ENCODE measurements around the gene MLNR. TPM values are rescaled to one million over a fixed set of nuclear protein-coding genes. Genes with fewer than 3 reads are reported as not detected.

Gene MLNR, protein sequence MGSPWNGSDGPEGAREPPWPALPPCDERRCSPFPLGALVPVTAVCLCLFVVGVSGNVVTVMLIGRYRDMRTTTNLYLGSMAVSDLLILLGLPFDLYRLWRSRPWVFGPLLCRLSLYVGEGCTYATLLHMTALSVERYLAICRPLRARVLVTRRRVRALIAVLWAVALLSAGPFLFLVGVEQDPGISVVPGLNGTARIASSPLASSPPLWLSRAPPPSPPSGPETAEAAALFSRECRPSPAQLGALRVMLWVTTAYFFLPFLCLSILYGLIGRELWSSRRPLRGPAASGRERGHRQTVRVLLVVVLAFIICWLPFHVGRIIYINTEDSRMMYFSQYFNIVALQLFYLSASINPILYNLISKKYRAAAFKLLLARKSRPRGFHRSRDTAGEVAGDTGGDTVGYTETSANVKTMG
- total RNA-seq (2013): not detected
- polyA plus RNA-seq: not detected
- not detected in 2 replicates for polyA minus RNA-seq
- total RNA-seq: 0 to 0.30 (median 0.06) reads per million in 11 experiments

DNA sequence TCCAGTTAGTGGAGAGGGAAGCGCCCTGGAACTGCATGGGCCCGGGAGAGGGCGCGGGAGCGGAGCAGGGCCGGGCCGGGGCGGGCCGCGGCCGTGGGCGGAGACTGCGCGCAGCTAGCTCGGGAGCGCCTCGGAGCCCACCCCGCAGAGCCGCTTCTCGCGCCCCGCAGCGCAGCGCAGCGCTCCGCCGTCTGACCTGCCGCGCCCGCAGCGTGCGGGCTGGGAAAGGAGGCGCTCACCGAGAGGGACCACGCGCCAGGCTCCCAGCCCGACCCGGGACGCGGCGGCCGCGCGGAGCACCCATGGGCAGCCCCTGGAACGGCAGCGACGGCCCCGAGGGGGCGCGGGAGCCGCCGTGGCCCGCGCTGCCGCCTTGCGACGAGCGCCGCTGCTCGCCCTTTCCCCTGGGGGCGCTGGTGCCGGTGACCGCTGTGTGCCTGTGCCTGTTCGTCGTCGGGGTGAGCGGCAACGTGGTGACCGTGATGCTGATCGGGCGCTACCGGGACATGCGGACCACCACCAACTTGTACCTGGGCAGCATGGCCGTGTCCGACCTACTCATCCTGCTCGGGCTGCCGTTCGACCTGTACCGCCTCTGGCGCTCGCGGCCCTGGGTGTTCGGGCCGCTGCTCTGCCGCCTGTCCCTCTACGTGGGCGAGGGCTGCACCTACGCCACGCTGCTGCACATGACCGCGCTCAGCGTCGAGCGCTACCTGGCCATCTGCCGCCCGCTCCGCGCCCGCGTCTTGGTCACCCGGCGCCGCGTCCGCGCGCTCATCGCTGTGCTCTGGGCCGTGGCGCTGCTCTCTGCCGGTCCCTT lies at the start of gene MLNR:
TSS of gene MLNR (plus strand) at position 303 of the 820 bp plus-strand sequence. CDS start at position 303, 0 bp downstream.
- H3K27me3 ChIP-seq (ENCODE audit: control insufficient read depth in 2 of 2, insufficient read depth in 2 of 2, low read length in 2 of 2): peaks cover 27 to 39% of the 10 kb centered on the region in 2 donors
- no peaks in the 10 kb centered on the region for H4K20me1 ChIP-seq (ENCODE audit: insufficient read depth, low read length)
- Mint-ChIP-seq H3K36me3 (peaks cover 15 to 17% of the 10 kb centered on the region in 2 donors), H3K4me1 (peaks cover 41% of the 10 kb centered on the region), H3K9me3 (peaks cover 0 to 26% (median 13%) of the 10 kb centered on the region in 7 donors), H3K27ac (peak within 1 kb of the TSS in 1 of 7 donors; percentile 54), H3K27me3 (ENCODE audit: low read depth in 3 of 3) (peaks cover 35 to 49% (median 40%) of the 10 kb centered on the region in 3 donors), H3K4me3 (peak within 1 kb of the TSS; percentile 74 to 86)
- no peaks in the 10 kb centered on the region for H3K36me3 ChIP-seq (replicated peaks in 1 of 2; ENCODE audit: control insufficient read depth in 1 of 2, insufficient read depth in 2 of 2, low read length in 2 of 2)
- H3K79me2 ChIP-seq (ENCODE audit: insufficient read depth, low read length): no peaks in the 10 kb centered on the region
- H3K4me2 ChIP-seq (replicated peaks; ENCODE audit: extremely low read depth, low read length, poor library complexity, severe bottlenecking): peak within 1 kb of the TSS; percentile 86
- TF ChIP-seq, protein P1, sequence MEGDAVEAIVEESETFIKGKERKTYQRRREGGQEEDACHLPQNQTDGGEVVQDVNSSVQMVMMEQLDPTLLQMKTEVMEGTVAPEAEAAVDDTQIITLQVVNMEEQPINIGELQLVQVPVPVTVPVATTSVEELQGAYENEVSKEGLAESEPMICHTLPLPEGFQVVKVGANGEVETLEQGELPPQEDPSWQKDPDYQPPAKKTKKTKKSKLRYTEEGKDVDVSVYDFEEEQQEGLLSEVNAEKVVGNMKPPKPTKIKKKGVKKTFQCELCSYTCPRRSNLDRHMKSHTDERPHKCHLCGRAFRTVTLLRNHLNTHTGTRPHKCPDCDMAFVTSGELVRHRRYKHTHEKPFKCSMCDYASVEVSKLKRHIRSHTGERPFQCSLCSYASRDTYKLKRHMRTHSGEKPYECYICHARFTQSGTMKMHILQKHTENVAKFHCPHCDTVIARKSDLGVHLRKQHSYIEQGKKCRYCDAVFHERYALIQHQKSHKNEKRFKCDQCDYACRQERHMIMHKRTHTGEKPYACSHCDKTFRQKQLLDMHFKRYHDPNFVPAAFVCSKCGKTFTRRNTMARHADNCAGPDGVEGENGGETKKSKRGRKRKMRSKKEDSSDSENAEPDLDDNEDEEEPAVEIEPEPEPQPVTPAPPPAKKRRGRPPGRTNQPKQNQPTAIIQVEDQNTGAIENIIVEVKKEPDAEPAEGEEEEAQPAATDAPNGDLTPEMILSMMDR (IDR thresholded peaks at IDR 0.05): peak; percentile 65
- peak within 1 kb of the TSS; percentile 79 for H2AFZ ChIP-seq (ENCODE audit: insufficient read depth, low read depth, low read length, poor library complexity, severe bottlenecking)
- peak within 1 kb of the TSS; percentile 29 to 73 (median 29) for H3K4me3 ChIP-seq (replicated peaks in 1 of 3; ENCODE audit: low read depth in 2 of 3, low read length in 3 of 3)
- intact Hi-C loops (cut with micrococcal nuclease): loop anchor here in 1 of 2 donors (10.0 kb wide), 1 partner anchor 65 kb away; no protein-coding TSS in a partner anchor
- DNase-seq: peak in 2 of 3 donors; percentile 32 to 37
- WGBS (ENCODE audit: insufficient coverage): 5% methylated on average over 111 of the region's 111 CpGs
- H3K9ac ChIP-seq (ENCODE audit: insufficient read depth, low read length, poor library complexity, severe bottlenecking): peak within 1 kb of the TSS; percentile 23
- peaks cover 3 to 7% of the 10 kb centered on the region in 2 donors for H3K9me3 ChIP-seq (replicated peaks in 1 of 2; ENCODE audit: control insufficient read depth in 1 of 2, insufficient read depth in 1 of 2, low read length in 2 of 2)
- H3K27ac ChIP-seq (ENCODE audit: low read depth in 1 of 2, low read length in 2 of 2): no peak within 1 kb of the TSS
- H3K4me1 ChIP-seq (ENCODE audit: control insufficient read depth in 1 of 2, insufficient read depth in 2 of 2, low read length in 2 of 2): peaks cover 35 to 37% of the 10 kb centered on the region in 2 donors

DNA sequence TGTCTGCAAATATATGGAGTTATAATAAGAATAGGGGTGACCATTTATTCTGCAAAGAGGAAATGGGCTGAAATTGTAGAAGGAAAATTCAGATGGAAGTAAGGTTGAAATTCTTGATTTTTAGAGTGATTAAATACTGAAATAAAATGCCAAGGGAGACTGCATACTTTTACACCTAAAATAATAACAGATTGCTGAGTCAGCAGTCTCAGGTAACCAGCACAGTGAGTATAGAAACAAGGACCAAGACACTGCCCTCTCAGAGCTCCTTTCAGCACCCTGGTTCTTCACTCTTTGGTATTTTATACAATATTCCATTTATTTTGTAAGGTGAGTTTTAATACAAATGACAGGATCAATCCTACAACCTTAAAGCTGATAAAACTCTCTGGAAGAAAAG lies 48.8 kb upstream of the MLNR start:
- Histone ChIP-seq H3K36me3 (replicated peaks in 1 of 2; ENCODE audit: control insufficient read depth in 1 of 2, insufficient read depth in 2 of 2, low read length in 2 of 2) (peaks cover 59 to 86% of the 10 kb centered on the region in 2 donors), H2AFZ (ENCODE audit: insufficient read depth, low read depth, low read length, poor library complexity, severe bottlenecking) (no peak overlapping the region), H3K9ac (ENCODE audit: insufficient read depth, low read length, poor library complexity, severe bottlenecking) (no peak overlapping the region), H3K27ac (ENCODE audit: low read depth in 1 of 2, low read length in 2 of 2) (no peak overlapping the region), H3K4me3 (replicated peaks in 1 of 3; ENCODE audit: low read depth in 2 of 3, low read length in 3 of 3) (no peak overlapping the region), H3K4me2 (replicated peaks; ENCODE audit: extremely low read depth, low read length, poor library complexity, severe bottlenecking) (no peak overlapping the region), H3K27me3 (ENCODE audit: control insufficient read depth in 2 of 2, insufficient read depth in 2 of 2, low read length in 2 of 2) (no peaks in the 10 kb centered on the region), H3K9me3 (replicated peaks in 1 of 2; ENCODE audit: control insufficient read depth in 1 of 2, insufficient read depth in 1 of 2, low read length in 2 of 2) (no peaks in the 10 kb centered on the region), H3K4me1 (ENCODE audit: control insufficient read depth in 1 of 2, insufficient read depth in 2 of 2, low read length in 2 of 2) (no peaks in the 10 kb centered on the region), H4K20me1 (ENCODE audit: insufficient read depth, low read length) (peaks cover 6% of the 10 kb centered on the region), H3K79me2 (ENCODE audit: insufficient read depth, low read length) (no peaks in the 10 kb centered on the region)
- no peak overlapping the region for H3K4me3 Mint-ChIP-seq
- TF ChIP-seq, protein P1 (IDR thresholded peaks at IDR 0.05): no peak
- no peak overlapping the region for H3K27ac Mint-ChIP-seq
- H3K4me1 Mint-ChIP-seq: peaks cover 3% of the 10 kb centered on the region
- H3K9me3 Mint-ChIP-seq: no peaks in the 10 kb centered on the region
- peaks cover 49 to 50% of the 10 kb centered on the region in 2 donors for H3K36me3 Mint-ChIP-seq
- no peaks in the 10 kb centered on the region for H3K27me3 Mint-ChIP-seq (ENCODE audit: low read depth in 3 of 3)
- intact Hi-C loops (cut with micrococcal nuclease): no loop called here
- DNase-seq: no peak

Data from CD14-positive monocyte (primary cell).